ENCODE results near the gene LDB2.

LDB2 gene

DNA sequence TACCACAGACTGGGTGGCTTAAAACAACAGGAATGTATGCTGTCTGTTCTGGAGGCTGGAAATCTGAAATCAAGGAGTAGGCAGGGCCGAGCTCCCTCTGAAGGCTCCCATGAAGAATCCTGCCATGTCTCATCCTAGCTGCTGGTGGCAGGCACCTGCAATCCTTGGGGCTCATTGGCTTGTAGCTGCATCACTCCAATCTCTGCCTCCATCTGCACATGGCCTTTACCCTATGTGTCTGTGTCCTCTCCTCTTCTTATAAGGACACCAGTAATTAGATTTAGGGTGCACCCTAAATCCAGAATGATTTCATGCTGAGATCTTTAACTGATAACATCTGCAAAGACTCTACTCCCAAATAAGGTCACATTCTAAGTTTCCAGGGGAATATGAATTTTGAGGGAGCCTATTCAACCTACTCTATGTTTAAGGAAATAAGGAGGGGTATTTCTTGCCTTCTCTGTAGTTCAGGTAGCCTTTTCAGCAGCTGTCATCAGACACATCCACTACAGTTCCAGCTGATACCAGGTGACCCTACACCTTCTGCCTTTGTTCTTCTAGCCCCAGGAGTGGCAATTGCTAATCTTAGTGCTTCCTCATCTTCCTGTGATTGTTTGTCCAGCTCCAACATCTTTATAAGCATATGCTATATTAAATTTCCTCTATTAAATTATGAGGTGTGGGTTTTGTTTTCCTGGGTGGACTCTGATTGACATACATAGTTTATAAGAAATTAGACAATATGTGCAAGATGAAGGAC is 377.1 kb downstream of the LDB2 start:
- no peaks in the 10 kb centered on the region for H3K9me3 Mint-ChIP-seq
- H3K27me3 Mint-ChIP-seq: no peaks in the 10 kb centered on the region
- no peaks in the 10 kb centered on the region for H3K36me3 Mint-ChIP-seq (ENCODE audit: low read depth)
- DNase-seq: no peak
- H3K4me1 Mint-ChIP-seq: no peaks in the 10 kb centered on the region
- no peak for ATAC-seq
- H3K27ac Mint-ChIP-seq: no peak overlapping the region
- H3K4me3 Mint-ChIP-seq: no peak overlapping the region

GRCh38 chr4:16516796-16517439 is 381.5 kb downstream of the LDB2 start:
- H3K27me3 Mint-ChIP-seq: no peaks in the 10 kb centered on the region
- H3K27ac Mint-ChIP-seq: no peak overlapping the region
- no peak overlapping the region for H3K4me3 Mint-ChIP-seq
- ATAC-seq (no peak), DNase-seq (no peak)
- H3K36me3 Mint-ChIP-seq (ENCODE audit: low read depth): no peaks in the 10 kb centered on the region
- H3K4me1 Mint-ChIP-seq: no peaks in the 10 kb centered on the region
- no peaks in the 10 kb centered on the region for H3K9me3 Mint-ChIP-seq

GRCh38 chr4:16513876-16514275 is 384.6 kb downstream of the LDB2 start:
- Mint-ChIP-seq H3K27ac (no peak overlapping the region), H3K4me1 (no peaks in the 10 kb centered on the region), H3K9me3 (peaks cover 5% of the 10 kb centered on the region), H3K4me3 (no peak overlapping the region), H3K27me3 (no peaks in the 10 kb centered on the region), H3K36me3 (ENCODE audit: low read depth) (no peaks in the 10 kb centered on the region)
- no peak for ATAC-seq
- DNase-seq: no peak

GRCh38 chr4:16508968-16509367 is 389.5 kb downstream of the LDB2 start:
- Mint-ChIP-seq H3K9me3 (peaks cover 9% of the 10 kb centered on the region), H3K4me3 (no peak overlapping the region), H3K36me3 (ENCODE audit: low read depth) (no peaks in the 10 kb centered on the region), H3K27me3 (no peaks in the 10 kb centered on the region), H3K27ac (no peak overlapping the region), H3K4me1 (no peaks in the 10 kb centered on the region)
- DNase-seq (no peak), ATAC-seq (no peak)

- ATAC-seq (no peak), DNase-seq (no peak)
- Mint-ChIP-seq H3K4me3 (no peak overlapping the region), H3K36me3 (ENCODE audit: low read depth) (no peaks in the 10 kb centered on the region), H3K4me1 (no peaks in the 10 kb centered on the region), H3K27me3 (peaks cover 1% of the 10 kb centered on the region), H3K9me3 (peaks cover 9% of the 10 kb centered on the region), H3K27ac (no peak overlapping the region)
These were observed 392.7 kb downstream of the LDB2 start for GRCh38 chr4:16505726-16506125.

- Mint-ChIP-seq H3K4me1 (no peaks in the 10 kb centered on the region), H3K27ac (no peak overlapping the region), H3K4me3 (no peak overlapping the region), H3K27me3 (peaks cover 1% of the 10 kb centered on the region), H3K9me3 (peaks cover 8% of the 10 kb centered on the region), H3K36me3 (ENCODE audit: low read depth) (no peaks in the 10 kb centered on the region)
- ATAC-seq (no peak), DNase-seq (no peak)
These were observed 393.2 kb downstream of the LDB2 start for GRCh38 chr4:16505267-16505666.

GRCh38 chr4:16503421-16504100 is 394.9 kb downstream of the LDB2 start:
- H3K27me3 Mint-ChIP-seq: peaks cover 1% of the 10 kb centered on the region
- no peak for DNase-seq
- no peak for ATAC-seq
- peaks cover 3% of the 10 kb centered on the region for H3K9me3 Mint-ChIP-seq
- no peaks in the 10 kb centered on the region for H3K36me3 Mint-ChIP-seq (ENCODE audit: low read depth)
- no peak overlapping the region for H3K4me3 Mint-ChIP-seq
- no peaks in the 10 kb centered on the region for H3K4me1 Mint-ChIP-seq
- H3K27ac Mint-ChIP-seq: no peak overlapping the region

DNA sequence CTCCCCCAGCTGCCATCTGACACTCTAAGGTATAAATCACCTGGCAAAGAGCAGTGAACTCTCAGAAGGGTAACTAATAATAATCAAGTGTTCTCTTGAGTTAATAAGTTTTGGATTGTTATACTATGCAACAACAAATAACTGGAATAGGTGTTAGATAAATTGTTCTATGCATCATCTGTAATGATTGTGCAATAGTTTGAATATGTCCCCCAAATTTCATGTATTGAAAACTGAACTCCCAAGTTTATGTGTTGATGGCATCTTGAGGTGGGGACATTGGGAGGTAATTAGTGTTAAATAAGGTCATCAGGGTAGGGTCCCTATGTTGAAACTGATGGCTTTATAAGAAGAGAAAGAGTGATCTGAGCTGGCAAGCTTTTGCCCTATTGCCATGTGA is 399.5 kb downstream of the LDB2 start:
- ATAC-seq: no peak
- Mint-ChIP-seq H3K27me3 (peaks cover 1% of the 10 kb centered on the region), H3K4me3 (no peak overlapping the region), H3K36me3 (ENCODE audit: low read depth) (no peaks in the 10 kb centered on the region), H3K27ac (no peak overlapping the region), H3K4me1 (no peaks in the 10 kb centered on the region), H3K9me3 (no peaks in the 10 kb centered on the region)
- no peak for DNase-seq

- no peaks in the 10 kb centered on the region for H3K36me3 Mint-ChIP-seq (ENCODE audit: low read depth)
- no peaks in the 10 kb centered on the region for H3K9me3 Mint-ChIP-seq
- DNase-seq (no peak), ATAC-seq (no peak)
- no peak overlapping the region for H3K4me3 Mint-ChIP-seq
- no peaks in the 10 kb centered on the region for H3K4me1 Mint-ChIP-seq
- no peaks in the 10 kb centered on the region for H3K27me3 Mint-ChIP-seq
- no peak overlapping the region for H3K27ac Mint-ChIP-seq
These were observed 401.9 kb downstream of the LDB2 start for GRCh38 chr4:16496501-16496900.

DNA sequence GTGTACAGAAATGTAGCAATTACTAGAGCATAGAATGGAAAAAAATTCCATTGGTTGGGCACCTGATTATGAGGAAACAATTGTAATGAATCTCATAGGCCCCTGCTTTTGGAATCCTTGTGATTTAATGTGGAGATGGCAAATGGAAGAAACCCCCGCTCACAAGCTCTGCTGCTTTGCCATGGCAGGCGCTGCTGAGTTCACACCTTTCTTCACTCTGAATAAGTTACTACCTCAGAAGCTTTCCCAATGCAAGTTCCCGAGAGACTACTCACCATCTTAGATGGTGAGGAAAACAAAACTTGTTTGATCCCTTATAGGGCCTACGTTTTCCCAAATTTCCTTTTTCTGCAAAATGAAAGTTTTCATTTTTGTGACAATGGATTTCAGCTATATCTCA is 405.6 kb downstream of the LDB2 start:
- peaks cover under 1% of the 10 kb centered on the region for H3K9me3 Mint-ChIP-seq
- no peaks in the 10 kb centered on the region for H3K27me3 Mint-ChIP-seq
- DNase-seq: no peak
- H3K36me3 Mint-ChIP-seq (ENCODE audit: low read depth): no peaks in the 10 kb centered on the region
- no peak for ATAC-seq
- no peak overlapping the region for H3K4me3 Mint-ChIP-seq
- no peaks in the 10 kb centered on the region for H3K4me1 Mint-ChIP-seq
- H3K27ac Mint-ChIP-seq: no peak overlapping the region

DNA sequence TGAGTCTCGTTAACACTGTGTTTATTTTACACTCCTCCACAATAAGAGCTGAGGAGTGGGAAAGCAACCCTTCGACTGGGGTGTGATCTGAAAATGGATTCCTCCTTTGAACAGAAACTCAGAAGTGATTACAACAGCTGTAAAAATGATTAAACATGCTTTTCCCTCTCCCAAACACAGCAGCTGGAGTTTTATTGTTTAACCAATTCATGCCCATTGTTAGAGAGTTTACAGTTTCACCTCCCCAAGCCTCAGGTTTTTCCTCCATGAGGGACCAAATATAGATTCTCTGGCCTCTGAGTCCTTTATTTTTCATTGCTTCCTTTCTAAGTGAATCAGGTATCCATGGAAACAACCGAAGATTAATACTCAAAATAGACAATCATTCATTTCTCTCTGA is 409.2 kb downstream of the LDB2 start:
- no peaks in the 10 kb centered on the region for H3K4me1 Mint-ChIP-seq
- H3K27me3 Mint-ChIP-seq: no peaks in the 10 kb centered on the region
- no peak overlapping the region for H3K27ac Mint-ChIP-seq
- H3K4me3 Mint-ChIP-seq: no peak overlapping the region
- no peaks in the 10 kb centered on the region for H3K36me3 Mint-ChIP-seq (ENCODE audit: low read depth)
- DNase-seq (no peak), ATAC-seq (no peak)
- H3K9me3 Mint-ChIP-seq: peaks cover 4% of the 10 kb centered on the region

DNA sequence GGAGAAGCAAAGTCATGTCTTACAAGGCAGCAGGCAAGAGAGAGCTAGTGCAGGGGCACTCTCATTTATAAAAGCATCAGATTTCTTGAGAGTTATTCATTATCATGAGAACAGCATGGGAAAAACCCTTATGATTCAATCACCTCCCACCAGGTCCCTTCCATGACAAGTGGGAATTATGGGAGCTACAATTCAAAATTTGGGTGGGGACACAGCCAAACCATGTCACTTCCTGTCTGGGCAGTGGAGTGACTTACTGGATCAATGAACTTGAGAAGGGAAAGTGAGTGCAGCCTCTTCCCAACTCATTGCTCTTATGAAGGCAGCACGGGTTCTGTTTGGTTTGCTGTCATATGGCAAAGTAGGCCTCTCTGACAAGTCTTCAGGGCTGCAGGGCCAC is 410.4 kb downstream of the LDB2 start:
- no peaks in the 10 kb centered on the region for H3K36me3 Mint-ChIP-seq (ENCODE audit: low read depth)
- DNase-seq: no peak
- H3K9me3 Mint-ChIP-seq: peaks cover 4% of the 10 kb centered on the region

DNA sequence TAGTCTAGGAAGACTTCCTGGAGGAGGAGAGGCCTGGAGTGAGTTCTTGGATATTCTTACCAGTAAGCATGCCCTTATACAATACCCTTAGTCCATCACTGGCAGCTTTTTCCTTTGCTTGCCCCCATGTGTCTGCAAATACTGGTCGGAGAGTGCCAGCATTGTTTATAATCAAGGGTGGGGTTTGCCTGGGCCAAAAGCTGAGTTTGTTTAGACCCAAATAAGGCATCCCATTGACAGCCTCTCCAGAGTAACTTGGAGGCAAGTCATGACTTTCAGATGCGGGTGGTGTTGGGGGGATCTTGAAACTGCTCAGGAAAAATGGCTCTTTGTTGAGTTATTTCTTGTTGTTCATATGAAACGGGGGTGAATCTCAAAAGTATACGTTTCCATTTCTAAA is 413.7 kb downstream of the LDB2 start:
- no peak overlapping the region for H3K27ac Mint-ChIP-seq
- H3K4me1 Mint-ChIP-seq: no peaks in the 10 kb centered on the region
- DNase-seq: no peak
- H3K9me3 Mint-ChIP-seq: peaks cover 4% of the 10 kb centered on the region
- H3K27me3 Mint-ChIP-seq: no peaks in the 10 kb centered on the region
- H3K4me3 Mint-ChIP-seq: no peak overlapping the region
- no peaks in the 10 kb centered on the region for H3K36me3 Mint-ChIP-seq (ENCODE audit: low read depth)
- ATAC-seq: no peak

More for the DNA sequence above, 410.4 kb downstream of the LDB2 start:
- Mint-ChIP-seq H3K27me3 (no peaks in the 10 kb centered on the region), H3K27ac (no peak overlapping the region), H3K4me3 (no peak overlapping the region), H3K4me1 (no peaks in the 10 kb centered on the region)
- ATAC-seq: no peak

GRCh38 chr4:16483540-16483939 is 414.9 kb downstream of the LDB2 start:
- no peak for ATAC-seq
- peaks cover 4% of the 10 kb centered on the region for H3K9me3 Mint-ChIP-seq
- no peaks in the 10 kb centered on the region for H3K27me3 Mint-ChIP-seq

DNA sequence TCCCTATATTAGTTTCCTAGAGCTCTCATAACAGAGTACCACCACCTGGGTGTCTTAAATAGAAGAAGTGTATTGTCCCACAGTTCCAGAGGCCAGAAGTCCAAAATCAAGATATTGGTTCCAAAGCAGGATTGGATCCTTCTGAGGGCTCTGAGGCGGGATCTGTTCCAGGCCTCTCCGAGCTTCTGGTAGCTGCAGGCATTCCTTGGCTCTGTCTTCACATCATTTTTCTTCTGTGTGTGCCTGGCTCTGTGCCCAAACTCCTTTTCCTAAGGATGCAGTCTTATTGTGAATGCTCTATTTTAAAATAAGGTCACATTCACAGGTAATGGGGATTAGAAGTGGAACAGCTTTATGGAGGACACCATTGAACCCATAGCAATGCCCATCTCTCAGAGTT is 418.4 kb downstream of the LDB2 start:
- H3K27ac Mint-ChIP-seq: no peak overlapping the region
- ATAC-seq (no peak), DNase-seq (no peak)
- no peak overlapping the region for H3K4me3 Mint-ChIP-seq
- no peaks in the 10 kb centered on the region for H3K9me3 Mint-ChIP-seq
- no peaks in the 10 kb centered on the region for H3K36me3 Mint-ChIP-seq (ENCODE audit: low read depth)
- H3K27me3 Mint-ChIP-seq: no peaks in the 10 kb centered on the region
- H3K4me1 Mint-ChIP-seq: no peaks in the 10 kb centered on the region

More at GRCh38 chr4:16483540-16483939, 414.9 kb downstream of the LDB2 start:
- DNase-seq: no peak
- Mint-ChIP-seq H3K36me3 (ENCODE audit: low read depth) (no peaks in the 10 kb centered on the region), H3K27ac (no peak overlapping the region), H3K4me3 (no peak overlapping the region), H3K4me1 (no peaks in the 10 kb centered on the region)
